VCaP (cell line): ENCODE data around the gene CFAP410.
A peak's percentile ranks its signal among the peaks of the same experiment; 100 is the strongest.

Experiments
- H3K27ac ChIP-seq: fragments of 450-650 bp; 2 replicates; pipeline ENCODE4 v1.5.1; 2017
- TF ChIP-seq, protein P1 (sequence below): fragments of 450-650 bp; conservative IDR thresholded peaks from 2 replicates; pipeline ENCODE4 v1.5.1; 2017; ENCODE audit warnings: mild to moderate bottlenecking, moderate library complexity

CFAP410 gene

DNA sequence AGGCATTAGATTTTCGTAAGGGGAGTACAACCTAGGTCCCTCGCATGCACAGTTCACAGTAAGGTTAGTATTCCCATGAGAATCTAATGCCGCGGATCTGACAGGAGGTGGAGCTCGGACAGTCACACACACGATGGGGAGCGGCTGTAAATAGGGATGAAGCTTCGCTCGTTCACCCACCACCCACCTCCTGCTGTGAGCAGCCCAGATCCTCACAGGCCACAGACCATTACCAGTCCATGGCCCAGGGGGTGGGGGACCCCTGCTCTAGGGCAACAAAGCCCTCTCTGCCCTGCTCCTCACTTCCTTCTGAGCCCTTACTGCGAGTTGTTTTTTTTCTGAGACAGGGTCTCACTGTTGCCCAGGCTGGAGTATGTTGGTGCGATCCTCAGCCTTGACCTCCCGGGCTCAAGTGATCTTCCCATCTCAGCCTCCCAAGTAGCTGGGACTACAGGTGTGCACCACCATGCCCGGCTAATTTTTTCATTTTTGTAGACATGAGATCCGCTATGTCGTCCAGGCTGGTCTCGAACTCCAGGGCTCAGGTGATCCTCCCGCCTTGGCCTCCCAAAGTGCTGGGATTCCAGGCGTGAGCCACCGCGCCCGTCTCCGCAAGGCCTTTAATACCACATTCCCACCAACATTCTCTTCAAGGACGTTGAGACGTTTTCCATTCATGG lies 35.6 kb upstream of the CFAP410 start:
- TF ChIP-seq, protein P1, sequence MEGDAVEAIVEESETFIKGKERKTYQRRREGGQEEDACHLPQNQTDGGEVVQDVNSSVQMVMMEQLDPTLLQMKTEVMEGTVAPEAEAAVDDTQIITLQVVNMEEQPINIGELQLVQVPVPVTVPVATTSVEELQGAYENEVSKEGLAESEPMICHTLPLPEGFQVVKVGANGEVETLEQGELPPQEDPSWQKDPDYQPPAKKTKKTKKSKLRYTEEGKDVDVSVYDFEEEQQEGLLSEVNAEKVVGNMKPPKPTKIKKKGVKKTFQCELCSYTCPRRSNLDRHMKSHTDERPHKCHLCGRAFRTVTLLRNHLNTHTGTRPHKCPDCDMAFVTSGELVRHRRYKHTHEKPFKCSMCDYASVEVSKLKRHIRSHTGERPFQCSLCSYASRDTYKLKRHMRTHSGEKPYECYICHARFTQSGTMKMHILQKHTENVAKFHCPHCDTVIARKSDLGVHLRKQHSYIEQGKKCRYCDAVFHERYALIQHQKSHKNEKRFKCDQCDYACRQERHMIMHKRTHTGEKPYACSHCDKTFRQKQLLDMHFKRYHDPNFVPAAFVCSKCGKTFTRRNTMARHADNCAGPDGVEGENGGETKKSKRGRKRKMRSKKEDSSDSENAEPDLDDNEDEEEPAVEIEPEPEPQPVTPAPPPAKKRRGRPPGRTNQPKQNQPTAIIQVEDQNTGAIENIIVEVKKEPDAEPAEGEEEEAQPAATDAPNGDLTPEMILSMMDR, result no peak
- H3K27ac ChIP-seq, result no peak overlapping the region

DNA sequence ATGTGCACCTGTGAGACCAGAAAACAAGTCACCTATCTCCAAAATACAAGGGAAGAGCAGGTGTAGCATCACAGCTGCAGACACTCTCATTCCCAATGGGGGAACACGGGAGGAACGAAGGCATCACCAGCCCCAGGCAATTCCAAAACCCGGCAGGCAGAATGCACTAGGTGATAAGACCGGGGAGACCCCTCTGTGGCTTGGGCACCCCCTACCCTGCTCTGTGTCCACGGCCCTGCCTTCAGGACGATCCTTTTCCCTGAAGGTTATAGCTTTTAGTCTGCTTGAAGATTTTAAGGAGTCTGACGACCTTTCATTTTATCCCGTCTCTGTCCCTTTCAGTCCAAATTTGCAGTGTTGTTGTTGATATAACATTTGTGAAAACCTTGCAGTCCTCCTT lies 33.4 kb upstream of the CFAP410 start:
- TF ChIP-seq, protein P1, result no peak
- no peak overlapping the region for H3K27ac ChIP-seq

DNA sequence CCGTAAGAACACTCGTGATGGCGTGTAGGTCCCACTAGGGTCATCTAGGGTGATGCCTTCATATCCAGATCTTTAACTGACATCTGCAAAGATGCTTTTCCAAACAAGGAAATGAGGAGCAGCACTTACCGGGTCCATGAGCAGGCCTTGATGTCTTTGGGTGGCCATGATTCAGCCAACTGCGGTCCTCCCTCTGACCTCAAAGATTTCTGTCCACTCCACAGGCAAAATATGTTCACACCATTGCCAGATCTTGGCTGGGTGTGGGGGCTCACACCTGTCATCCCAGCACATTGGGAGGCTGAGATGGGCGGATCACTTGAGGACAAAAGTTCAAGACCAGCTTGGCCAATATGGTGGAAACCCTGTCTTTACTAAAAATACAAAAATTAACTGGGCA lies 32.4 kb upstream of the CFAP410 start:
- H3K27ac ChIP-seq, result no peak overlapping the region
- TF ChIP-seq, protein P1, result no peak

DNA sequence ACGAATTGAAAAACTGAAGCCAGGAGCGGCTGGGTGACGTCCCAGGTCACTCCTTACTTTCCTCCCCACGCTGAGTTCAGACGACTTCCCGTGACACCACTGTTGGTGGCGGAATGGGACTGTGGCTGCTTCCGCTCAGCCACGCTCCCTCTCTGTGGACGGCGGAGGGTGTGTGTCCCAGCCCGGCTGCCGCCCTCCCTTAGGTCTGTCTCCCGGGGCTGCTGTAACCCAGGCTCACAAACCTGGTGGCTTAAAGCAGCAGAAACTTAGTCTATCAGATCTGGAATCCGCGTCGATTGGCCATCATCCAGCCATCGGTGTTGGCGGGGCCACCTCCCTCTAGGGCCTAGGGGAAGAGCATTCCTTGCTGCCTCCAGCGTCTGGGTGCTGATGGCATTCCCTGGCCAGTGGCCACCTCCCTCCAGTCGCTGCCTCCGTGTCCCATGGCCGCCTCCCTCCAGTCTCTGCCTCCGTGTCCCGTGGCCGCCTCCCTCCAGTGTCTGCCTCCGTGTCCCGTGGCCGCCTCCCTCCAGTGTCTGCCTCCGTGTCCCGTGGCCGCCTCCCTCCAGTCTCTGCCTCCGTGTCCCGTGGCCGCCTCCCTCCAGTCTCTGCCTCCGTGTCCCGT lies 31.7 kb upstream of the CFAP410 start:
- peak overlapping the region; percentile 41; the same call in 1 of the 2 replicates for H3K27ac ChIP-seq
- TF ChIP-seq, protein P1, result no peak

DNA sequence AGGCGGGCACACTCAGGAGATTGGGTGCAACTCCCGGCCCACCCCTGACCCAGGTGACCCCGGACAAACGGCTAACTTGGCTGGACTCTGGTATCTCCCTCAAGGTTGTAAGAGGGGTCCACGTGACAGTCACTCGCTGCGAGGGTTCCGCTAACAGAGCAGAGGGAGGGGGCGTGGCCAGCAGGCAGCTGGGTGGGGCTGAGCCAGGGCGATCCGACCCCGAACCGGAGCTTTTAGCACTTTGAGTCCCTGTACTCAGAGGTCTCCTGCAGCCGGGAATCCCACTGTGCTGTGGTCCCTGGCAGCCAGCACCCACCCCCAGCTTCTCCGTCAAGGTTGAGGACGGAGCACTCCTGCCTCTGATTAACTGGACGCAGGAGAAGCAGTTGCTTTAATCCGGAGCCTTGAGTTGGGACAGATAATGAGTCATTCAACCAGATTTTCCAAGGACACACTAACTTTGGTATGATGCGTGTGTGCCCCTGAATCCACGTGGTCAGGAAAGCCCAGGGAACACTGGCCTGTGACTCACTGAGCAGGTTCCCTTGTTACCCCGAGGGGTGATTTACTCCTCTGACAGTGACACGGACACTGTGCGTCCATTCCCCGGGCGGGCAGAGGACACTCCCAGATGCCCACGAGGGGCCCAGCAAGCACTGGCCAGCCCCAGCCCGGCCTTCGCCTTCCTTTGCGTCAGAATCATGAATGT lies 31.0 kb upstream of the CFAP410 start:
- peak overlapping the region; percentile 41; the same call in 1 of the 2 replicates for H3K27ac ChIP-seq
- TF ChIP-seq, protein P1, result no peak

- H3K27ac ChIP-seq, result no peak overlapping the region
- TF ChIP-seq, protein P1, result peak; percentile 65
Observed at GRCh38 chr21:44368711-44369446, 29.7 kb upstream of the CFAP410 start.
